SIG-M5 treated with dmso at 0.1 percent for 504 hours (cell line): ENCODE measurements around the gene KCNC4.

ENCODE experiments used
- DNase-seq: peaks from one replicate; lab custom pipeline; 2025; ENCODE audit not compliant: unreplicated experiment; lab: John Stamatoyannopoulos, UW

The KCNC4 gene

GRCh38 chr1:110250749-110251148 lies 40.6 kb downstream of the KCNC4 start:
- no peak for DNase-seq

- no peak for DNase-seq
Observed at GRCh38 chr1:110253213-110253612, 43.1 kb downstream of the KCNC4 start.

GRCh38 chr1:110254604-110255391 lies 44.7 kb downstream of the KCNC4 start:
- DNase-seq: no peak

GRCh38 chr1:110255392-110255787 lies 45.3 kb downstream of the KCNC4 start:
- DNase-seq: no peak

GRCh38 chr1:110258734-110259133 lies 48.6 kb downstream of the KCNC4 start:
- DNase-seq: no peak

- DNase-seq: no peak
Observed at GRCh38 chr1:110259770-110260169, 49.7 kb downstream of the KCNC4 start.
